Transverse colon (tissue), 4 donors: Measurements from ENCODE around the gene AP3B1.

Source experiments
- CTCF ChIP-seq, 5 experiments: fragments of 200-600 bp in 3 of 5; fragments of 450-650 bp in 2 of 5; sonication (generic) in 3 of 5; IDR thresholded peaks; 1 replicate in 2 of 5; 2 replicates in 3 of 5; pipeline ENCODE4 v1.5.1; 2016 to 2017; ENCODE audit warnings: antibody characterized with exemption in 5 of 5, inconsistent platforms in 3 of 5, mild to moderate bottlenecking in 2 of 5, moderate library complexity in 1 of 5
- EP300 ChIP-seq: sonication (generic); formaldehyde crosslinking; IDR thresholded peaks from one replicate; pipeline ENCODE4 v1.6.1; 2017; ENCODE audit warnings: antibody characterized with exemption, low read depth
- POLR2A ChIP-seq: fragments of 450-650 bp; IDR thresholded peaks from one replicate; pipeline ENCODE4 v1.6.1; 2016; ENCODE audit warnings: antibody characterized with exemption, mild to moderate bottlenecking, moderate library complexity
- POLR2AphosphoS5 ChIP-seq, 3 donors: sonication (generic); formaldehyde crosslinking; IDR thresholded peaks; one replicate each; pipeline ENCODE4 v1.6.1; 2016; ENCODE audit warnings: antibody characterized with exemption in 3 of 3

GRCh38 chr5:78335976-78336375 is 41.5 kb upstream of the AP3B1 start:
- TF ChIP-seq POLR2AphosphoS5 (IDR thresholded peaks at IDR 0.05) = no peak
- no peak for TF ChIP-seq CTCF (IDR thresholded peaks at IDR 0.05)
- TF ChIP-seq POLR2A = no peak
- no peak for TF ChIP-seq EP300
